GM12865 (cell line): ENCODE measurements around the gene F12.

Source experiments
- DNase-seq: peaks from one replicate; pipeline ENCODE4 v3.0.0; 2010; ENCODE audit warnings: low read depth
- H3K4me3 ChIP-seq: 2 replicates; pipeline ENCODE4 v1.5.1; 2011; ENCODE audit warnings: mild to moderate bottlenecking, low read depth, low read length, control low read depth
- TF ChIP-seq, protein P1 (sequence below): IDR thresholded peaks from 2 replicates; pipeline ENCODE4 v1.5.1; 2011; ENCODE audit warnings: low read length, control low read depth, low read depth, inconsistent platforms; ENCODE audit not compliant: insufficient read depth; ENCODE audit errors: missing control alignments

The F12 gene

DNA sequence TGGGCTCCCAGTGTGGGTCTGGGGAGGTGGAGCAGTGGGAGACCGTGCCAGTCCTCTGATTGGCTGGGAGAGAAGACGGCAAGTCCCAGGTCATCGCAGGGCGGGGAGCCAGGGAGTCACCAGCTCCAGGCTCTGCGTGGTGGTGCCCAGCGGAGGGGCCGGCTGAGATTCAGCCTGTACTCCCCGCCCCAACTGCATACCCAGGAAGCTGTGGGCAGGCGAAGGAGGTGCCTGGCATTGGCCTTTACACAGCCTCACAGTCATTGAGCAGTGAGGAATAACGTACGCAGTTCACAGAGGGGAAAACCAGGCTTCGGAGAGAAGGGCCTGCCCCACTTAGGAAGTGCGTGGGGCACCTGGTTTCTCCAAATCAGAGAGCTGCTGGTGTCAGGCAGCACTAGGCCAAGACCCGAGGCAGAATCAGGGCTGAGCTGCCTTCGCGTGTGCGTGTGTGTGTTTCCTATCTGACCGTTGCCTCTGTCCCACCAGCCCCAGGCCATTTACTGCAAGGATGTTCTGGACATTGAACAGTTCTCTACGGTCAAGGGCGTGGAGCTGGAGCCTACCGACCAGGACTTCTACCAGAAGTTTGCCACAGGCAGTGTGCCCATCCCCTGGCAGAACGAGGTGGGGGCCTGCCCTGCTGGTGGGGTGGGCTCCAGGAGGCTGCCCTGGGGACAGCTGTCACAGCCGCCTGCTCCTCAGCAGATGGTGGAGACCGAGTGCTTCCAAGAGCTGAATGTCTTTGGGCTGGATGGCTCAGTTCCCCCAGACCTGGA lies 31.0 kb upstream of the F12 start:
- H3K4me3 ChIP-seq = no peak overlapping the region
- DNase-seq = peak; percentile 10
- TF ChIP-seq, protein P1, sequence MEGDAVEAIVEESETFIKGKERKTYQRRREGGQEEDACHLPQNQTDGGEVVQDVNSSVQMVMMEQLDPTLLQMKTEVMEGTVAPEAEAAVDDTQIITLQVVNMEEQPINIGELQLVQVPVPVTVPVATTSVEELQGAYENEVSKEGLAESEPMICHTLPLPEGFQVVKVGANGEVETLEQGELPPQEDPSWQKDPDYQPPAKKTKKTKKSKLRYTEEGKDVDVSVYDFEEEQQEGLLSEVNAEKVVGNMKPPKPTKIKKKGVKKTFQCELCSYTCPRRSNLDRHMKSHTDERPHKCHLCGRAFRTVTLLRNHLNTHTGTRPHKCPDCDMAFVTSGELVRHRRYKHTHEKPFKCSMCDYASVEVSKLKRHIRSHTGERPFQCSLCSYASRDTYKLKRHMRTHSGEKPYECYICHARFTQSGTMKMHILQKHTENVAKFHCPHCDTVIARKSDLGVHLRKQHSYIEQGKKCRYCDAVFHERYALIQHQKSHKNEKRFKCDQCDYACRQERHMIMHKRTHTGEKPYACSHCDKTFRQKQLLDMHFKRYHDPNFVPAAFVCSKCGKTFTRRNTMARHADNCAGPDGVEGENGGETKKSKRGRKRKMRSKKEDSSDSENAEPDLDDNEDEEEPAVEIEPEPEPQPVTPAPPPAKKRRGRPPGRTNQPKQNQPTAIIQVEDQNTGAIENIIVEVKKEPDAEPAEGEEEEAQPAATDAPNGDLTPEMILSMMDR = no peak

DNA sequence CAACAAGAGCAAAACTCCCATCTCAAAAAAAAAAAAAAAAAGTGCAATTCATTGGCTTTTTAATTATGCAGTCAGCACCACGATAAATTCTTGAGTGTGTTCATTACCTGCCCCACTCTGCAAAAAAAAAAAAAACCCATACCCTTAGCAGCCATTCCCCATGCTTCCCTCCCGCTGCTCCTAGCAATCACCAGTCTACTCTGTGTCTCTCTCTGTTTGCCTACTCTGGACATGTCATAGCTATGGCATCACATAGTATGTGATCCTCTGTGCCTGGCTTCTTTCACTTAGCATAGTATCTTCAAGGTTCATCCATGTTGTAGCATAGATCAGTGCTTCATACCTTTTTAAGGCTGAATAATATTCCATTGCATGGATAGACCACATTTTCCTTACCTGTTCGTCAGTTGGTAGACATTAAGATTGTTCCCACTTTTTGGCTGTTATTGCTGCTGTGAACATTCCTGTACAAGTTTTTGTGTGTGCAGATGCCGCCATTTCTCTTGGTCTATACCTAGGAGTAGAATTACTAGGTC lies 30.2 kb upstream of the F12 start:
- no peak for DNase-seq

DNA sequence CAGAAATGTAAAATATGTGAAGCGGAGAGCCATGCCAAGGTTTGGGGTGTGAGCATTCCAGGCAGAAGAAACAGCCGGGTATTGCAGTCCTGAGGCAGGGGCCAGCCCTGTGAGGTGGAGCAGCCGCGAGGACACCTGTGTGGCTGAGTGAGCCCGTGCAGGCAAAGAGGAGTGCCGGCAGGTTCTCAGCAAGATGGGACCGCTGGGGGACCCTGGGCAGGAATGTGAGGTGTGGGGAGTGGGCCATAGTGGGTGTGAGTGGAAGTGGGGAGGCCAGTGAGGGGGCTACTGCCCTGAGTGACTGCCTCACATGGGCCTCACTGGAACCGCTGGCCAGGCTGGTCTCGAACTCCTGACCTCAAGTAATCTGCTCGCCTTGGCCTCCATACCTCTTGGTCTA lies 29.1 kb upstream of the F12 start:
- no peak overlapping the region for H3K4me3 ChIP-seq
- peak; percentile 5 for DNase-seq
- TF ChIP-seq, protein P1 = no peak

More for the DNA sequence above, 30.2 kb upstream of the F12 start:
- no peak overlapping the region for H3K4me3 ChIP-seq
- TF ChIP-seq, protein P1 = no peak

DNA sequence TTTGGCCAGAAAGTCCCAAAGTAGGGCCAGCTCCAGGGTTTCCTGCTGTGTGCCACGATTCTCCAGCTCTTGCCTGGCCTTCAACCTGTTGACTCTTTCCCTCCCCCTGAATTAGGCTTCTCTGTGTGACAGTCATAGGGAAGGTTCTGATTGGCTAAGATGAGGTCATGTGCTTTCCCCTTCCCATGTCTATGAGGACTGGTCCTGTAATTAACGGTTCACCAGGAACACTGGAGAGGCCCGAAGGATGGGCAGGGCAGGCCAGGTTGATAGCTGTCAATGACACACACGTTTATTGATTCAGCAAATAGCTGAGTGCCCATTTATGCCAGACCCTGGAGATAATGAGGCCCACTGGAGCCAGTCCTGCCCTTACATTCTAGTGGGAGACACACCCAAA lies 28.3 kb upstream of the F12 start:
- no peak overlapping the region for H3K4me3 ChIP-seq
- TF ChIP-seq, protein P1 = no peak
- DNase-seq = no peak

DNA sequence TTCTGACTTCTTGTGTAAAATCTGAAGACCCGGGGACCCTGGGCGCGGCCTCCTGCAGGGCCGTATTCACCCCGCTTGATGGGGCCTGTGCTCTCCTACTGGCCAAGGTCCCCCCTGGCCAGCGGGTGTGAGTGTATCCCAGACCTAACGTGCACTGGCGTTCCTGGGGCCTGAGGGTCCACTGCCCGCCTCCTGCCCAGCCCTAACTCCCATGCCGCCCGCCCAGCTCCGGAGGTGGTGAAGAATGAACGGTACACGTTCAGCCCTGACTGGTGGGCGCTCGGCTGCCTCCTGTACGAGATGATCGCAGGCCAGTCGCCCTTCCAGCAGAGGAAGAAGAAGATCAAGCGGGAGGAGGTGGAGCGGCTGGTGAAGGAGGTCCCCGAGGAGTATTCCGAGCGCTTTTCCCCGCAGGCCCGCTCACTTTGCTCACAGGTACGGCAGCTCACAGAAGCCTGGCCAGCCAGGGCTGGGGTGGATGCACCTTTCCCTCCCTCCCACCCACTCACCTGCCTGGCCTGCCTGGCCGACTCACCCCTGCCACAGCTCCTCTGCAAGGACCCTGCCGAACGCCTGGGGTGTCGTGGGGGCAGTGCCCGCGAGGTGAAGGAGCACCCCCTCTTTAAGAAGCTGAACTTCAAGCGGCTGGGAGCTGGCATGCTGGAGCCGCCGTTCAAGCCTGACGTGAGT lies 26.6 kb upstream of the F12 start:
- H3K4me3 ChIP-seq = no peak overlapping the region
- TF ChIP-seq, protein P1 = no peak
- no peak for DNase-seq

DNA sequence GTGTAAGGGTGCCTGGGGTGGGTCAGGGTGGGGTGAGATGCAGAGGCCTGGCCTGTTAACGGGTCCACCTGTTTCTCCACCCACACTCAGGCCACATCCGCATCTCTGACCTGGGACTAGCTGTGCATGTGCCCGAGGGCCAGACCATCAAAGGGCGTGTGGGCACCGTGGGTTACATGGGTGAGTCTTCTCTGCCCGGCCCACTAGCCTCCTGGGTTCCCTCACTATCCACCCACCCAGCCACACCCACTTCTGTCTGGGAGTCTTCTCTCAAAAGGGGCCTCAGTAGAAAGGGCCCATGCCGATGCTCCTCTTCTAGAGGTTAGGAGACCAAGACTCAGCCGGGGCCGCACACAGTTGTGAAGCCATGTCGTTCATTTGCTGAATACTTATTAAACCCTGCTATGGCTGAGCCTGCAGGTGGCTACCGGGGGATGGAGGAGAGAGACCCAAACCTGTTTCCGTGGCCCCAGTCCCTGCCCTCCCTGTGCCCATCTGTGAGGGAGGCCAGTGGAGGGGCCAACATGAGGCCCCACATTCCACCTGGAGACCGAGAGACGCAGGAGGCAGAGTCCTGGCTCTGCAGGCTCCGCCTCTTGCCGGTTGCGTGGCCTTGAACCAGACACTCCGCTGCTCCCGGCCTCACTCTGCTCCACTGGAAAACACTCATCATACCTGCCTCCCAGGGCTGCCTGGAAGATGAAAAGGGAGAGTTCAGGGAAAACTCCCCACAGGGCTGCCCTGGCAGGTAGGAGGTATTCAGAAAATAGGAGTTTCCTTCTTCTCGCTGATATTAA lies 25.8 kb upstream of the F12 start:
- no peak for DNase-seq
- TF ChIP-seq, protein P1 = no peak
- H3K4me3 ChIP-seq = no peak overlapping the region
